HEK293 (cell line): ENCODE measurements around the gene FOXP1.

Experiments
- CTCF ChIA-PET: fragments of 350-600 bp; formaldehyde crosslinking; extraction: SDS; loops from one replicate; lab custom pipeline; 2021; ENCODE audit warnings: antibody characterized with exemption; lab: Yijun Ruan, JAX
- POLR2A ChIA-PET: fragments of 300-600 bp; formaldehyde crosslinking; extraction: SDS; loops from one replicate; lab custom pipeline; 2020; ENCODE audit warnings: antibody characterized with exemption, inconsistent platforms; lab: Yijun Ruan, JAX
- H3K27ac ChIP-seq: fragments of 200-500 bp; sonication (Bioruptor generic); 2 replicates; pipeline ENCODE4 v1.5.1; 2014; ENCODE audit warnings: low read depth, low read length, control low read depth, inconsistent platforms; ENCODE audit errors: extremely low read depth
- H3K36me3 ChIP-seq, 2 experiments: fragments of 200-500 bp in 1 of 2; sonication (Bioruptor generic) in 1 of 2; 1 replicate in 1 of 2; 2 replicates in 1 of 2; pipeline ENCODE4 v1.5.1; 2014 to 2017; ENCODE audit warnings: inconsistent platforms in 2 of 2, low read length in 2 of 2; ENCODE audit not compliant: control insufficient read depth in 2 of 2, insufficient read depth in 1 of 2
- H3K4me1 ChIP-seq: fragments of 200-500 bp; sonication (Bioruptor generic); 2 replicates; pipeline ENCODE4 v1.5.1; 2014; ENCODE audit warnings: mild to moderate bottlenecking, low read length, inconsistent platforms; ENCODE audit not compliant: control insufficient read depth, insufficient read depth
- H3K4me3 ChIP-seq: 2 replicates; pipeline ENCODE4 v1.5.1; 2011; ENCODE audit warnings: low read depth, mild to moderate bottlenecking, control low read depth, low read length, moderate library complexity
- H3K9me3 ChIP-seq: fragments of 200-500 bp; sonication (Bioruptor generic); 2 replicates; pipeline ENCODE4 v1.5.1; 2014; ENCODE audit warnings: low read depth, low read length, inconsistent platforms; ENCODE audit not compliant: control insufficient read depth, insufficient read depth
- BCL11B ChIP-seq: fragments of 450-650 bp; formaldehyde crosslinking; IDR thresholded peaks from 2 replicates; pipeline ENCODE4 v1.5.1; 2016; ENCODE audit warnings: low read depth, missing biosample characterization, missing genetic modification characterization
- ELK4 ChIP-seq: IDR thresholded peaks from 2 replicates; pipeline ENCODE4 v1.6.1; 2011; ENCODE audit warnings: mild to moderate bottlenecking, low read depth, low read length, borderline replicate concordance
- FEZF1 ChIP-seq: fragments of 450-650 bp; formaldehyde crosslinking; IDR thresholded peaks from 2 replicates; pipeline ENCODE4 v1.5.1; 2016; ENCODE audit warnings: missing biosample characterization, missing genetic modification characterization
- SCRT2 ChIP-seq: fragments of 450-650 bp; formaldehyde crosslinking; IDR thresholded peaks from 2 replicates; pipeline ENCODE4 v1.5.1; 2016; ENCODE audit warnings: missing biosample characterization, missing genetic modification characterization
- SP3 ChIP-seq: fragments of 450-650 bp; formaldehyde crosslinking; IDR thresholded peaks from 2 replicates; pipeline ENCODE4 v1.5.1; 2016; ENCODE audit warnings: missing biosample characterization, missing genetic modification characterization
- YY1 ChIP-seq: fragments of 450-650 bp; formaldehyde crosslinking; IDR thresholded peaks from 2 replicates; pipeline ENCODE4 v1.5.1; 2018; ENCODE audit warnings: missing biosample characterization, missing genetic modification characterization
- ZBTB26 ChIP-seq: fragments of 450-650 bp; formaldehyde crosslinking; optimal IDR thresholded peaks from 2 replicates; pipeline ENCODE3; 2016; ENCODE audit warnings: missing biosample characterization, mild to moderate bottlenecking, missing genetic modification characterization
- ZNF239 ChIP-seq: fragments of 450-650 bp; formaldehyde crosslinking; IDR thresholded peaks from 2 replicates; pipeline ENCODE4 v1.5.1; 2016; ENCODE audit warnings: missing biosample characterization, missing genetic modification characterization
- ZNF362 ChIP-seq: fragments of 450-650 bp; formaldehyde crosslinking; IDR thresholded peaks from 2 replicates; pipeline ENCODE4 v1.5.1; 2016; ENCODE audit warnings: missing biosample characterization, missing genetic modification characterization
- ZNF416 ChIP-seq: fragments of 450-650 bp; formaldehyde crosslinking; IDR thresholded peaks from 2 replicates; pipeline ENCODE4 v1.5.1; 2016; ENCODE audit warnings: missing biosample characterization, missing genetic modification characterization
- ZNF449 ChIP-seq: fragments of 450-650 bp; formaldehyde crosslinking; IDR thresholded peaks from 2 replicates; pipeline ENCODE4 v1.5.1; 2017; ENCODE audit warnings: missing biosample characterization, mild to moderate bottlenecking, missing genetic modification characterization, moderate library complexity
- ZNF530 ChIP-seq: fragments of 450-650 bp; formaldehyde crosslinking; IDR thresholded peaks from 2 replicates; pipeline ENCODE4 v1.5.1; 2016; ENCODE audit warnings: low read depth, missing biosample characterization, missing genetic modification characterization
- ZNF629 ChIP-seq: fragments of 450-650 bp; formaldehyde crosslinking; IDR thresholded peaks from 2 replicates; pipeline ENCODE4 v1.5.1; 2017; ENCODE audit warnings: missing biosample characterization, missing genetic modification characterization
- ZNF701 ChIP-seq: fragments of 450-650 bp; formaldehyde crosslinking; IDR thresholded peaks from 2 replicates; pipeline ENCODE4 v1.5.1; 2016; ENCODE audit warnings: missing biosample characterization, missing genetic modification characterization
- ZNF777 ChIP-seq: fragments of 450-650 bp; formaldehyde crosslinking; IDR thresholded peaks from 2 replicates; pipeline ENCODE4 v1.5.1; 2017; ENCODE audit warnings: missing biosample characterization, missing genetic modification characterization, borderline replicate concordance
- ZSCAN18 ChIP-seq: fragments of 450-650 bp; formaldehyde crosslinking; IDR thresholded peaks from 2 replicates; pipeline ENCODE4 v1.5.1; 2016; ENCODE audit warnings: missing biosample characterization, missing genetic modification characterization
- TF ChIP-seq, protein P1 (sequence below): fragments of 450-650 bp; formaldehyde crosslinking; IDR thresholded peaks from 2 replicates; pipeline ENCODE4 v1.5.1; 2016; ENCODE audit warnings: missing biosample characterization, missing genetic modification characterization, low read depth

Gene FOXP1

GRCh38 chr3:71536376-71536965 is 47.1 kb downstream of the FOXP1 start:
- peaks cover 5% of the 10 kb centered on the region for H3K4me1 ChIP-seq
- no peaks in the 10 kb centered on the region for H3K36me3 ChIP-seq
- no peak overlapping the region for H3K4me3 ChIP-seq
- ChIA-PET POLR2A (interaction anchor here (0.7 to 2.0 kb wide), 2 partner anchors 46 to 1818 kb away, joined by 4 to 5 read pairs; partner anchors contain the start of gene FOXP1), CTCF (interaction anchor here (0.7 kb wide), 1 partner anchor 23 kb away, joined by 3 read pairs; no protein-coding TSS in a partner anchor)
- H3K9me3 ChIP-seq = no peaks in the 10 kb centered on the region
- TF ChIP-seq FEZF1 (tag by site-specific recombination) = no peak
- no peak for TF ChIP-seq ZNF449 (tag by site-specific recombination)
- no peak for TF ChIP-seq ZNF239 (tag by site-specific recombination)
- TF ChIP-seq ELK4 = no peak
- TF ChIP-seq ZNF629 (tag by site-specific recombination) = no peak
- TF ChIP-seq, protein P1, sequence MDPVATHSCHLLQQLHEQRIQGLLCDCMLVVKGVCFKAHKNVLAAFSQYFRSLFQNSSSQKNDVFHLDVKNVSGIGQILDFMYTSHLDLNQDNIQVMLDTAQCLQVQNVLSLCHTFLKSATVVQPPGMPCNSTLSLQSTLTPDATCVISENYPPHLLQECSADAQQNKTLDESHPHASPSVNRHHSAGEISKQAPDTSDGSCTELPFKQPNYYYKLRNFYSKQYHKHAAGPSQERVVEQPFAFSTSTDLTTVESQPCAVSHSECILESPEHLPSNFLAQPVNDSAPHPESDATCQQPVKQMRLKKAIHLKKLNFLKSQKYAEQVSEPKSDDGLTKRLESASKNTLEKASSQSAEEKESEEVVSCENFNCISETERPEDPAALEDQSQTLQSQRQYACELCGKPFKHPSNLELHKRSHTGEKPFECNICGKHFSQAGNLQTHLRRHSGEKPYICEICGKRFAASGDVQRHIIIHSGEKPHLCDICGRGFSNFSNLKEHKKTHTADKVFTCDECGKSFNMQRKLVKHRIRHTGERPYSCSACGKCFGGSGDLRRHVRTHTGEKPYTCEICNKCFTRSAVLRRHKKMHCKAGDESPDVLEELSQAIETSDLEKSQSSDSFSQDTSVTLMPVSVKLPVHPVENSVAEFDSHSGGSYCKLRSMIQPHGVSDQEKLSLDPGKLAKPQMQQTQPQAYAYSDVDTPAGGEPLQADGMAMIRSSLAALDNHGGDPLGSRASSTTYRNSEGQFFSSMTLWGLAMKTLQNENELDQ (tag by site-specific recombination) = no peak
- no peak for TF ChIP-seq SCRT2 (tag by site-specific recombination)
- TF ChIP-seq ZSCAN18 = no peak
- no peak for TF ChIP-seq ZNF777 (tag by site-specific recombination)
- no peak for TF ChIP-seq ZNF530
- no peak for TF ChIP-seq ZNF362 (tag by site-specific recombination)
- TF ChIP-seq BCL11B (tag by site-specific recombination) = no peak
- no peak for TF ChIP-seq ZNF701 (tag by site-specific recombination)
- no peak for TF ChIP-seq ZBTB26
- no peak for TF ChIP-seq SP3 (tag by site-specific recombination)
- no peak for TF ChIP-seq YY1 (tag by site-specific recombination)
- no peak for TF ChIP-seq ZNF416 (tag by site-specific recombination)
- H3K27ac ChIP-seq = no peak overlapping the region
